ENCODE data around the gene TCEA2. TPM values are rescaled to one million over a fixed set of nuclear protein-coding genes. Genes with fewer than 3 reads are reported as not detected.

The TCEA2 gene
- total RNA-seq, 3 donors from 2014 or later = 10.5 to 17.3 (median 11.5) TPM

- H3K27me3 Mint-ChIP-seq (ENCODE audit: low read depth) = no peaks in the 10 kb centered on the region
- ATAC-seq (no peak), DNase-seq (no peak)
- no peaks in the 10 kb centered on the region for H3K9me3 Mint-ChIP-seq
- H3K4me1 Mint-ChIP-seq (ENCODE audit: low read depth) = peaks cover 34% of the 10 kb centered on the region
- H3K36me3 Mint-ChIP-seq (ENCODE audit: insufficient read depth) = peaks cover 14% of the 10 kb centered on the region
- no peak overlapping the region for H3K4me3 Mint-ChIP-seq
Measured at GRCh38 chr20:64031822-64032314, 31.1 kb upstream of the TCEA2 start.

GRCh38 chr20:64032706-64033624 lies 30.0 kb upstream of the TCEA2 start:
- Mint-ChIP-seq H3K4me3 (no peak overlapping the region), H3K4me1 (ENCODE audit: low read depth) (peaks cover 44% of the 10 kb centered on the region), H3K27me3 (ENCODE audit: low read depth) (no peaks in the 10 kb centered on the region), H3K36me3 (ENCODE audit: insufficient read depth) (peaks cover 12% of the 10 kb centered on the region), H3K9me3 (no peaks in the 10 kb centered on the region)
- ATAC-seq (no peak), DNase-seq (no peak)

DNA sequence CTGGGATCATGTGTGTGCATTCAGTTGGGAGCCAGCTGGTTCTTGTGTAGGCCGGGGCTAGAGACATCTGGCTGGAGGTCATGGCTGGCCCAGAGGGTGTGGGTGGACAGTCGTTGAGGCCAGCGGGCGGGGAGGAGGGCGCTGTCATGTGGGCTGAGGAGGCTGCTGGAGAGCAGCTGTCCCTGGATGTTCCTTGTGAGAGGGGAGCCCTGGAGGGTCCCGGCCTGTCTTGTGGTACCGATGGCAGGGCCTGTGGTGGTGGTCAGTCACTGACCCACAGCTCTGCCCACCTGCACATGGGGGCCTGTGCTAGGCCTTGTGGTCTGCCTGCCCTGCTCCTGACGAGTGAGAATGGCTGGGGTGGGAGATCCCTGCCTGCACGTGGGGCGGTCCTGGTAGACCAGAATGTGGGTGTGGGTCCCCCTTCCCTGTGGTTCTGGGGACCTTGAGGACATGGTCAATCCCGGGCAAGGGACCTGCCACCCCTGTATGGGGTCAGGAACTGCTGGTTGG lies 29.0 kb upstream of the TCEA2 start:
- Mint-ChIP-seq H3K36me3 (ENCODE audit: insufficient read depth) (peaks cover 9% of the 10 kb centered on the region), H3K9me3 (no peaks in the 10 kb centered on the region), H3K27me3 (ENCODE audit: low read depth) (no peaks in the 10 kb centered on the region), H3K4me1 (ENCODE audit: low read depth) (peaks cover 44% of the 10 kb centered on the region), H3K4me3 (no peak overlapping the region)
- DNase-seq = no peak
- no peak for ATAC-seq

DNA sequence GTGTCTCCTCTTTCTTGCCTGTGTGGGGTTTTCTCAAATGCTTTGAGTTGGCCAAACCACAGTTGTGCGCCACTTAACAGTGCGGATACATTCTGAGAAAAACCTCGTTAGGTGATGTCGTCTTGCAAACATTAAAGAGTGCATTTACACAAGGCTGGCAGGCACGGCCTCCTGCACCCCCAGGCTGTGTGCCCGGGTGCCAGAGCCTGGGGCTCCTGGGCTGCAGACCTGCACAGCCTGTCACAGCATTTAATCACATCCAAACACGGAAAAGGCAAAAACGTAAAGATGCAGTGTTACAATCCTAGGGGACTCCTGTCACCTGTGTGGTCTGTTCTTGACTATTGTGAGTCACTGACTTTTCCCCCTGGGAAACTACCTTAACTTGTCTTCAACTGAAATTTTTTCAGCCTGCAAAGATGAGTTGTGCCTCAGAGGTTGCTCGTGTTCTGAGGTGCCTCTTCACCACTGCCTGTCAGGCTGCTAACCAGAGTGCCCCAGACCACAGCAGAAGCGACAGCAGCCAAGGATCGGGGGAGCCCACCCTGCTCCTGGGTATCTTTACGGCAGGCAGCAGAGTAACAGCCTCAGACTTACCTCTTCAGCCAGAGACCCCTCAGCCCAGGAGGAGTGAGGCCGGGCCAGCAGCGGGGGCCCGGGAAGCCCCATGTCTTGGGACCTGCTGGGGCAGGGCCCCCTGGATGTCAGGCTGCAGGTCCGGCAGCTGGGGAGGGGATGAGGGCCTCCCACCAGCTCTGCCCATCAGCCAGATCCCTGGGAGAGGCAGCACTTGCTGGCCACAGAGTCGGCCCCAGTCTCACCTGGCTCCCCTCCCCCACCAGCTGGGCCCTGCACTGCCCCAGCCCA lies 27.7 kb upstream of the TCEA2 start:
- ATAC-seq = peak; percentile 31 to 44
- Mint-ChIP-seq H3K27me3 (ENCODE audit: low read depth) (no peaks in the 10 kb centered on the region), H3K4me3 (peak overlapping the region; percentile 53), H3K4me1 (ENCODE audit: low read depth) (peaks cover 53% of the 10 kb centered on the region), H3K9me3 (no peaks in the 10 kb centered on the region), H3K36me3 (ENCODE audit: insufficient read depth) (peaks cover 8% of the 10 kb centered on the region)
- DNase-seq = peak; percentile 34

DNA sequence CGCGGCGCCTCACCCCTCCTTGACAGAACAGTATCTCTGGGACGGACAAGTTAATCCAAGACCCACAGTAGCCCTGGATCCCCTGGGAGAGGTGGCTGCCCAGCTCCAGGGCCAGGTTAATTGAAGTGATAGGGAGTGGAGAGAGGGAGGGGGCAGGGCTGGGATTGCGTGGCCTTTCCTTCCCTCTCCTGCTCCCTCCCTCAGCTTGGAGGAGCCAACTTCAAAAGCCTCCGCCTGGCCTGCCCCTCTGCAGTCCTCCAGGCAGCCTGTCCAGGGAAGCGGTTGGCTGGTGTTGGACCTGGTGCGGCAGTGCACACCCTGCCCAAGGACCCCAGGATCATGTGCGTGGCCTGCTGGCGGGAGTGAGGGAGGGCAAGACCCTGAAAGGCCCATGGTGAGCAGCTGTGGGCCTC lies 27.1 kb upstream of the TCEA2 start, which contains the start of gene C20orf204:
TSS of gene C20orf204 (plus strand) at position 250 of the 413 bp plus-strand sequence. CDS start at position 392, 142 bp downstream.
- H3K9me3 Mint-ChIP-seq = no peaks in the 10 kb centered on the region
- H3K4me1 Mint-ChIP-seq (ENCODE audit: low read depth) = peaks cover 60% of the 10 kb centered on the region
- H3K27me3 Mint-ChIP-seq (ENCODE audit: low read depth) = no peaks in the 10 kb centered on the region
- peak within 1 kb of the TSS; percentile 53 for H3K4me3 Mint-ChIP-seq
- DNase-seq (no peak), ATAC-seq (no peak)
- H3K36me3 Mint-ChIP-seq (ENCODE audit: insufficient read depth) = peaks cover 2% of the 10 kb centered on the region

DNA sequence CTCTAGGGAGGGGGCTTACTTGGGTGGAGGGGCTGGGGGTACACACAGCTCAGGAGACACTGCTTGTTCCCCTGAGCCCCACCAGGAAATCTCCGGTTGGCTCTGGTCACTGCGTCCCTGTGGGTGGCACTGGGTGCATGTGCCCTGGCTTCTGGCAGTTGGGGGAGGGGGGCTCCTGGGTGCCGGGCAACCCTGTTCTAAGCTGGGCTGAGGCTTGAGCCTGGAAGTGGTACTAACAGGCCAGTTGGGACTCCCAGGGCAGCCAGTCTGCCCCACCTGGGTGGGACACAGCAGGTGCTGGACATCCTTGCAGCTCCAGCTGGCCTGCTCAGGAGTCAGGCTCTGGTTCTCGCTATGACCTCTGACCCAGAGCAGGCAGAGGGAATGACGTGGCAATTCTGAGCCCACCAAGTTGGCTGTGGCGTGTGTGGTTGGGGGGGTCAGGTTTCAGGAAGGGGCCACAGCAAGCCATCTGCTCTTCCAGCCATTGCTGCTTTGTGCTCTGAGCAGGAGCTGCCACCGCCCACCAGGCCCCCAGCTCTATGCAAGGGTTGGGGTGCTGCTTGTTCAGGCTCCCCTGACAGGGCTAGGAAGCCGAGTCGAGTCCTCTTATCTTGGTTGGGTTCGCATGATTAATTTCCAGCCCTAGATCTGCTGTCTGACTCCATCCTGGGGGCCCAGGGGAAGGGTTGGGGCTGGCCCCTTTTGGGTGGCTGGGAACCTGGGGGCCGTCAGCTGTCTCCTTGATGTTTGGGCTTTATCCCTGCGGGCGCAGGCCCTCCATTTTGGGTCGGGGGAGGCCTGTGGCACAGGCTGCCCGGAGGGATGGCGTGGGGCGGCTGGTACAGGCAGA lies 26.4 kb upstream of the TCEA2 start:
- Mint-ChIP-seq H3K36me3 (ENCODE audit: insufficient read depth) (peaks cover 2% of the 10 kb centered on the region), H3K27me3 (ENCODE audit: low read depth) (no peaks in the 10 kb centered on the region), H3K4me3 (no peak overlapping the region), H3K4me1 (ENCODE audit: low read depth) (peaks cover 65% of the 10 kb centered on the region), H3K9me3 (no peaks in the 10 kb centered on the region)
- DNase-seq = no peak
- ATAC-seq = no peak

- no peaks in the 10 kb centered on the region for H3K27me3 Mint-ChIP-seq (ENCODE audit: low read depth)
- H3K9me3 Mint-ChIP-seq = no peaks in the 10 kb centered on the region
- ATAC-seq (no peak), DNase-seq (no peak)
- H3K4me3 Mint-ChIP-seq = peak overlapping the region; percentile 56
- peaks cover 2% of the 10 kb centered on the region for H3K36me3 Mint-ChIP-seq (ENCODE audit: insufficient read depth)
- H3K4me1 Mint-ChIP-seq (ENCODE audit: low read depth) = peaks cover 66% of the 10 kb centered on the region
Measured at GRCh38 chr20:64037199-64037497, 25.9 kb upstream of the TCEA2 start.

DNA sequence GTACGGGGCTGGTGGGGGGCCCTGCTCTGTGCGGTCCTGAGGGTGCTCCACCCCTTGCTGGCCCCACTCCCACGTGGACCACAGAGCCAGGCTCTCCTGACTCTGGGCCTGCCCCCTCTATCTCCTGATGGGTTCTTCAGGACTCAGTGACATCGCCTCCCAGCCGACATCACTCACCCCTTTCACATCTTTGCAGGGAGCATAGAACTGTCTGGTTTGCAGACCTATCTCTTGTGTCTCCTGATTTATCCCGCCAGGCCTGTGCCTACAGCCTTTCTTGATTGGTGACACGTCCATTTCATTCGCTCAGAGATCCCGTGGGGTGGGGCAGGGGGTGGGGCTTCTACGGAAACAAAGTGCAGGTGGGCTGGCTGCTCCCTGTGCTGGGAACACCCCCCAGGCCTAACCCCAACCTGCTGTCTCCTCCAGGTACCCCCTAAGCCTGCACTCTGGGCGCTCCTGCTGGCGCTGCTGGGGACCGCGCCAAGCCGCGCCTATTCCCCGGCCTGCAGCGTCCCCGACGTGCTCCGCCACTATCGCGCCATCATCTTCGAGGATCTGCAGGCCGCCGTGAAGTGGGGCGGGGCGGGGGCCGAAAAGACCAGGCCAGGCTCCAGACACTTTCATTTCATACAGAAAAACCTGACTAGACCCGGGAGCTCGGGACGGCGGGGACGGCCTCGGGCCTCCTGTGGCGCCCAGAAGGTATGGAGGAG lies 25.3 kb upstream of the TCEA2 start:
- peak overlapping the region; percentile 59 for H3K4me3 Mint-ChIP-seq
- no peak for ATAC-seq
- DNase-seq = no peak
- H3K36me3 Mint-ChIP-seq (ENCODE audit: insufficient read depth) = peaks cover 2% of the 10 kb centered on the region
- no peaks in the 10 kb centered on the region for H3K27me3 Mint-ChIP-seq (ENCODE audit: low read depth)
- H3K4me1 Mint-ChIP-seq (ENCODE audit: low read depth) = peaks cover 64% of the 10 kb centered on the region
- H3K9me3 Mint-ChIP-seq = no peaks in the 10 kb centered on the region

GRCh38 chr20:64038224-64038564 lies 24.8 kb upstream of the TCEA2 start:
- no peaks in the 10 kb centered on the region for H3K9me3 Mint-ChIP-seq
- peak overlapping the region; percentile 59 for H3K4me3 Mint-ChIP-seq

DNA sequence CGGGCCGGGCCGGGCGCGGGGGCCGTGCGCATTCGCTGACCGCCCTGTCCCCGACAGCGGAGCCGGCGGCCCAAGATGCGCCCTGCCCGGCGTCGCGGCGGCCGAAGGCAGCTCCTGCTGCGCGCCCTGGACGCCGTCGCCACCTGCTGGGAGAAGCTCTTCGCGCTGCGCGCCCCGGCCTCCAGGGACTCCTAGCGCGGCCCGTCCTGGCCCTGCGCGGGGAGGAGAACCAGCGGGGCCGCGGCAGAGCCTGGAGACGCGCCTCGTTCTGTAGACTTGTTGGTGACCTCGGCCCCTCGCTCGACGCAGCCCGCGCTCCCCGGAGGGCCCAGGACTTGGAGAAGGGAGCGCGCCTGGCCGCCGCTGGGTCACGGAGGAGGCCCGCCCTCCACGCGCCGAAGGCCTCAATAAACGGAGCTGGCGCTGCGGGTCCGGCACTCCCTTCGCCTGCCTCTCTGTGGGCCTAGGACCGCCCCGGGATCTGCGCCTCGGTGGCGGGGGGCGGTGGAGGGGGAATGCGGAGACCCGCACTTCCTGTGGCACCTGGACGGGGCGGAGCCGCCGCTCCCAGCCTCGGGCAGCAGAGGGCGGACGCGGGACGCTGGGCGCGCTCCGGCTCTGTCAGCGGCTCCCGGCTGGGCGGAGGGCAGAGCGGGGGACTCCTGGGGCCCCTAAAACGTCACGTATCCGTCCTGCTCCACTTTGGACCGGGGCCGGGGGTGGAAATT lies 24.3 kb upstream of the TCEA2 start:
- peaks cover 2% of the 10 kb centered on the region for H3K36me3 Mint-ChIP-seq (ENCODE audit: insufficient read depth)
- no peaks in the 10 kb centered on the region for H3K27me3 Mint-ChIP-seq (ENCODE audit: low read depth)
- ATAC-seq (peak; percentile 75 to 79), DNase-seq (peak; percentile 73)
- peak overlapping the region; percentile 71 for H3K4me3 Mint-ChIP-seq
- H3K9me3 Mint-ChIP-seq = no peaks in the 10 kb centered on the region
- peaks cover 61% of the 10 kb centered on the region for H3K4me1 Mint-ChIP-seq (ENCODE audit: low read depth)

More at GRCh38 chr20:64038224-64038564, 24.8 kb upstream of the TCEA2 start:
- no peaks in the 10 kb centered on the region for H3K27me3 Mint-ChIP-seq (ENCODE audit: low read depth)
- ATAC-seq = peak; percentile 7 to 8
- H3K36me3 Mint-ChIP-seq (ENCODE audit: insufficient read depth) = peaks cover 2% of the 10 kb centered on the region
- DNase-seq = no peak
- peaks cover 64% of the 10 kb centered on the region for H3K4me1 Mint-ChIP-seq (ENCODE audit: low read depth)

GRCh38 chr20:64039293-64040160 lies 23.5 kb upstream of the TCEA2 start:
- peak overlapping the region; percentile 71 for H3K4me3 Mint-ChIP-seq
- no peak for DNase-seq
- peaks cover 56% of the 10 kb centered on the region for H3K4me1 Mint-ChIP-seq (ENCODE audit: low read depth)
- ATAC-seq = no peak
- H3K9me3 Mint-ChIP-seq = no peaks in the 10 kb centered on the region
- H3K36me3 Mint-ChIP-seq (ENCODE audit: insufficient read depth) = peaks cover under 1% of the 10 kb centered on the region
- H3K27me3 Mint-ChIP-seq (ENCODE audit: low read depth) = no peaks in the 10 kb centered on the region

Data from activated T-cell treated with anti-CD3 and anti-CD28 coated beads, Interleukin-2, amount 50 U/mL, for 4 hours (primary cell).